HepG2 (cell line): ENCODE results near the gene PPP1R16B. TPM values are rescaled to one million over a fixed set of nuclear protein-coding genes. Genes with fewer than 3 reads are reported as not detected.
A peak's percentile ranks its signal among the peaks of the same experiment; 100 is the strongest.

Experiments
- CSRNP2 ChIP-seq: sonication (generic); formaldehyde crosslinking; conservative IDR thresholded peaks from 2 replicates; pipeline ENCODE4 v1.8.0; 2022; ENCODE audit warnings: low read depth, missing genetic modification reagents
- HHEX ChIP-seq: IDR thresholded peaks from 2 replicates; pipeline ENCODE4 v1.6.1; 2016; ENCODE audit warnings: control low read depth
- NCOR1 ChIP-seq: fragments of 200-600 bp; sonication (generic); IDR thresholded peaks from 2 replicates; pipeline ENCODE4 v1.7.0; 2017; ENCODE audit warnings: antibody characterized with exemption, low read length, borderline replicate concordance
- NFE2 ChIP-seq: sonication (generic); formaldehyde crosslinking; IDR thresholded peaks from 2 replicates; pipeline ENCODE4 v1.4.0; 2020; ENCODE audit warnings: missing genetic modification reagents
- NONO ChIP-seq, 2 experiments: fragments of 450-650 bp in 1 of 2; sonication (generic) in 1 of 2; formaldehyde crosslinking in 1 of 2; IDR thresholded peaks in 1 of 2; conservative IDR thresholded peaks in 1 of 2; 2 replicates each; pipeline versions ENCODE4 v1.6.1 to v1.8.0; 2017 to 2022; ENCODE audit warnings: mild to moderate bottlenecking in 1 of 2, missing genetic modification reagents in 1 of 2, moderate library complexity in 1 of 2
- REPIN1 ChIP-seq: sonication (generic); formaldehyde crosslinking; IDR thresholded peaks from 2 replicates; pipeline ENCODE4 v1.8.0; 2022; ENCODE audit warnings: missing genetic modification reagents, low read depth, mild to moderate bottlenecking, borderline replicate concordance
- RFX3 ChIP-seq: IDR thresholded peaks from 2 replicates; pipeline ENCODE4 v1.6.1; 2016; ENCODE audit warnings: missing biosample characterization, missing genetic modification reagents
- RFX5 ChIP-seq: IDR thresholded peaks from 2 replicates; pipeline ENCODE4 v1.6.1; 2011; ENCODE audit warnings: low read depth, low read length, improper control_type of control experiment
- TGIF2 ChIP-seq: IDR thresholded peaks from 2 replicates; pipeline ENCODE4 v1.6.1; 2016; ENCODE audit warnings: control low read depth, missing compliant biosample characterization
- ZNF441 ChIP-seq: sonication (generic); formaldehyde crosslinking; IDR thresholded peaks from 2 replicates; pipeline ENCODE4 v1.7.0; 2021; ENCODE audit warnings: missing genetic modification reagents, borderline replicate concordance
- ZNF576 ChIP-seq: sonication (generic); formaldehyde crosslinking; IDR thresholded peaks from 2 replicates; pipeline ENCODE4 v1.4.0; 2020; ENCODE audit warnings: mild to moderate bottlenecking, missing genetic modification reagents
- ZNF75D ChIP-seq: sonication (generic); formaldehyde crosslinking; IDR thresholded peaks from 2 replicates; pipeline ENCODE4 v1.8.1; 2023; ENCODE audit warnings: missing genetic modification reagents, mild to moderate bottlenecking, borderline replicate concordance
- ZNF773 ChIP-seq: sonication (generic); formaldehyde crosslinking; IDR thresholded peaks from 2 replicates; pipeline ENCODE4 v1.4.0; 2020; ENCODE audit warnings: missing genetic modification reagents, borderline replicate concordance
- polyA plus RNA-seq, 8 experiments: library from polyadenylated mRNA; depleted of rRNA in 3 of 8; stranded (reverse) in 7 of 8; unstranded in 1 of 8; fragments of >200 nt; fragmentation: Illumina TruSeq in 4 of 8; extraction: Trizol in 4 of 8; gene quantifications; 2 replicates each; pipeline versions ENCODE4 v1.2.1 to v1.2.3, GENCODE V29; 2011 to 2016; ENCODE audit warnings: low read depth in 4 of 8, missing spikeins in 1 of 8, mixed read lengths in 1 of 8; ENCODE audit not compliant: insufficient read depth in 1 of 8
- total RNA-seq, 5 experiments: library from RNA; depleted of rRNA; stranded (reverse); fragments of >200 nt; fragmentation: Illumina TruSeq; extraction: Trizol; gene quantifications; 2 replicates each; pipeline ENCODE4 v1.2.3, GENCODE V29; 2016; ENCODE audit warnings: low read depth in 1 of 5
- TF ChIP-seq, protein P1 (sequence below): sonication (generic); formaldehyde crosslinking; IDR thresholded peaks from 2 replicates; pipeline ENCODE4 v1.4.0; 2020; ENCODE audit warnings: mild to moderate bottlenecking, missing genetic modification reagents
- TF ChIP-seq, protein P2 (sequence below): sonication (generic); formaldehyde crosslinking; IDR thresholded peaks from 2 replicates; pipeline ENCODE4 v1.4.0; 2020; ENCODE audit warnings: mild to moderate bottlenecking, low read depth, missing genetic modification reagents
- TF ChIP-seq, protein P3 (sequence below): sonication (generic); formaldehyde crosslinking; IDR thresholded peaks from 2 replicates; pipeline ENCODE4 v1.5.0; 2020; ENCODE audit warnings: mild to moderate bottlenecking, missing genetic modification reagents, borderline replicate concordance

The PPP1R16B gene
- total and polyA plus RNA-seq, 2 of the 13 experiments (the other 11 are each of a cell fraction or from before 2014, with no cell fraction given) = 0.02 to 0.11 TPM

DNA sequence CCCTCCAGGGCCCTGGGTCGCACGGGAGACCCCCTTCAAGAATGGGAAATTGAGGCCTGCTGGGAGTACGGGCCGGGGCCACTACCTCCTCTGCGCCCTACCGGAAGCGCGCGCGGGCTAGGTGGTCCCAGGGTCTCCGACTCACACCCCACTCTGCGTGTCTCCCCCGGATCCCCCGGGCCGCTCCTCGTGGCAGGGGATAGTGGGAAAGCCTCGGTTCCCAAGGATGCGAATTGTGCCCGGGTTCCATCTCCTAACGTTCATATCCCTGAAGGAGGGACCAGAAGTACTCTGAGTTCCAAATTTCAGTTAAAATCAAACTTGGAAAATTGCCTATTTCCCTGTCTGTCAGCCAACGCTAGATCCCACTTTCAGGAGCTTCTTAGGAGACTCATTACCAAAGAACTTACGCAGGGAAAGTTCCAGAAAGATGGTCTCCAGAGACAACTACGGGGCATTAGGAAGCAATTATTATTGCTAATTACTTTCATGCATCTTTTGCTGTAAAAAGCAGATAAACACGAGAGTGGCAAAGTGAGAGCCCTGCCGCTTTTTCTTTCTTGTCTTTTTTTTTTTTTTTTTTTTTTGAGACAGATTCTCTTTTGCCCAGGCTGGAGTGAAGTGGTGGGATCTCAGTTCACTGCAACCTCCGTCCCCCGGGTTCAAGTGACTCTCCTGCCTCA lies 121.6 kb downstream of the PPP1R16B start (continued):
- 0 out of 2 replicates have a peak, but pooled peaks have one; percentile 3 for TF ChIP-seq CSRNP2 (CRISPR knock-in tag)
- TF ChIP-seq NONO (IDR thresholded peaks at IDR 0.05) = no peak
- peak; percentile 0; the same call in 1 of the 2 replicates for TF ChIP-seq NONO (CRISPR knock-in tag; conservative IDR thresholded peaks at IDR 0.05)
- TF ChIP-seq NFE2 = no peak
- 0 out of 2 replicates have a peak, but pooled peaks have one; percentile 2 for TF ChIP-seq ZNF441
- TF ChIP-seq ZNF773 (CRISPR knock-in tag) = peak; percentile 67; the same call in 1 of the 2 replicates
- TF ChIP-seq, protein P1, sequence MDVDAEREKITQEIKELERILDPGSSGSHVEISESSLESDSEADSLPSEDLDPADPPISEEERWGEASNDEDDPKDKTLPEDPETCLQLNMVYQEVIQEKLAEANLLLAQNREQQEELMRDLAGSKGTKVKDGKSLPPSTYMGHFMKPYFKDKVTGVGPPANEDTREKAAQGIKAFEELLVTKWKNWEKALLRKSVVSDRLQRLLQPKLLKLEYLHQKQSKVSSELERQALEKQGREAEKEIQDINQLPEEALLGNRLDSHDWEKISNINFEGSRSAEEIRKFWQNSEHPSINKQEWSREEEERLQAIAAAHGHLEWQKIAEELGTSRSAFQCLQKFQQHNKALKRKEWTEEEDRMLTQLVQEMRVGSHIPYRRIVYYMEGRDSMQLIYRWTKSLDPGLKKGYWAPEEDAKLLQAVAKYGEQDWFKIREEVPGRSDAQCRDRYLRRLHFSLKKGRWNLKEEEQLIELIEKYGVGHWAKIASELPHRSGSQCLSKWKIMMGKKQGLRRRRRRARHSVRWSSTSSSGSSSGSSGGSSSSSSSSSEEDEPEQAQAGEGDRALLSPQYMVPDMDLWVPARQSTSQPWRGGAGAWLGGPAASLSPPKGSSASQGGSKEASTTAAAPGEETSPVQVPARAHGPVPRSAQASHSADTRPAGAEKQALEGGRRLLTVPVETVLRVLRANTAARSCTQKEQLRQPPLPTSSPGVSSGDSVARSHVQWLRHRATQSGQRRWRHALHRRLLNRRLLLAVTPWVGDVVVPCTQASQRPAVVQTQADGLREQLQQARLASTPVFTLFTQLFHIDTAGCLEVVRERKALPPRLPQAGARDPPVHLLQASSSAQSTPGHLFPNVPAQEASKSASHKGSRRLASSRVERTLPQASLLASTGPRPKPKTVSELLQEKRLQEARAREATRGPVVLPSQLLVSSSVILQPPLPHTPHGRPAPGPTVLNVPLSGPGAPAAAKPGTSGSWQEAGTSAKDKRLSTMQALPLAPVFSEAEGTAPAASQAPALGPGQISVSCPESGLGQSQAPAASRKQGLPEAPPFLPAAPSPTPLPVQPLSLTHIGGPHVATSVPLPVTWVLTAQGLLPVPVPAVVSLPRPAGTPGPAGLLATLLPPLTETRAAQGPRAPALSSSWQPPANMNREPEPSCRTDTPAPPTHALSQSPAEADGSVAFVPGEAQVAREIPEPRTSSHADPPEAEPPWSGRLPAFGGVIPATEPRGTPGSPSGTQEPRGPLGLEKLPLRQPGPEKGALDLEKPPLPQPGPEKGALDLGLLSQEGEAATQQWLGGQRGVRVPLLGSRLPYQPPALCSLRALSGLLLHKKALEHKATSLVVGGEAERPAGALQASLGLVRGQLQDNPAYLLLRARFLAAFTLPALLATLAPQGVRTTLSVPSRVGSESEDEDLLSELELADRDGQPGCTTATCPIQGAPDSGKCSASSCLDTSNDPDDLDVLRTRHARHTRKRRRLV = peak; percentile 54; the same call in 1 of the 2 replicates
- TF ChIP-seq REPIN1 (CRISPR knock-in tag) = no peak
- TF ChIP-seq, protein P2, sequence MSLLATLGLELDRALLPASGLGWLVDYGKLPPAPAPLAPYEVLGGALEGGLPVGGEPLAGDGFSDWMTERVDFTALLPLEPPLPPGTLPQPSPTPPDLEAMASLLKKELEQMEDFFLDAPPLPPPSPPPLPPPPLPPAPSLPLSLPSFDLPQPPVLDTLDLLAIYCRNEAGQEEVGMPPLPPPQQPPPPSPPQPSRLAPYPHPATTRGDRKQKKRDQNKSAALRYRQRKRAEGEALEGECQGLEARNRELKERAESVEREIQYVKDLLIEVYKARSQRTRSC = no peak
- TF ChIP-seq NCOR1 = no peak
- TF ChIP-seq RFX5 = peak; percentile 0; the same call in 1 of the 2 replicates
- TF ChIP-seq, protein P3, sequence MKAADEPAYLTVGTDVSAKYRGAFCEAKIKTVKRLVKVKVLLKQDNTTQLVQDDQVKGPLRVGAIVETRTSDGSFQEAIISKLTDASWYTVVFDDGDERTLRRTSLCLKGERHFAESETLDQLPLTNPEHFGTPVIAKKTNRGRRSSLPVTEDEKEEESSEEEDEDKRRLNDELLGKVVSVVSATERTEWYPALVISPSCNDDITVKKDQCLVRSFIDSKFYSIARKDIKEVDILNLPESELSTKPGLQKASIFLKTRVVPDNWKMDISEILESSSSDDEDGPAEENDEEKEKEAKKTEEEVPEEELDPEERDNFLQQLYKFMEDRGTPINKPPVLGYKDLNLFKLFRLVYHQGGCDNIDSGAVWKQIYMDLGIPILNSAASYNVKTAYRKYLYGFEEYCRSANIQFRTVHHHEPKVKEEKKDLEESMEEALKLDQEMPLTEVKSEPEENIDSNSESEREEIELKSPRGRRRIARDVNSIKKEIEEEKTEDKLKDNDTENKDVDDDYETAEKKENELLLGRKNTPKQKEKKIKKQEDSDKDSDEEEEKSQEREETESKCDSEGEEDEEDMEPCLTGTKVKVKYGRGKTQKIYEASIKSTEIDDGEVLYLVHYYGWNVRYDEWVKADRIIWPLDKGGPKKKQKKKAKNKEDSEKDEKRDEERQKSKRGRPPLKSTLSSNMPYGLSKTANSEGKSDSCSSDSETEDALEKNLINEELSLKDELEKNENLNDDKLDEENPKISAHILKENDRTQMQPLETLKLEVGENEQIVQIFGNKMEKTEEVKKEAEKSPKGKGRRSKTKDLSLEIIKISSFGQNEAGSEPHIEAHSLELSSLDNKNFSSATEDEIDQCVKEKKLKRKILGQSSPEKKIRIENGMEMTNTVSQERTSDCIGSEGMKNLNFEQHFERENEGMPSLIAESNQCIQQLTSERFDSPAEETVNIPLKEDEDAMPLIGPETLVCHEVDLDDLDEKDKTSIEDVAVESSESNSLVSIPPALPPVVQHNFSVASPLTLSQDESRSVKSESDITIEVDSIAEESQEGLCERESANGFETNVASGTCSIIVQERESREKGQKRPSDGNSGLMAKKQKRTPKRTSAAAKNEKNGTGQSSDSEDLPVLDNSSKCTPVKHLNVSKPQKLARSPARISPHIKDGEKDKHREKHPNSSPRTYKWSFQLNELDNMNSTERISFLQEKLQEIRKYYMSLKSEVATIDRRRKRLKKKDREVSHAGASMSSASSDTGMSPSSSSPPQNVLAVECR = no peak
- TF ChIP-seq HHEX (CRISPR knock-in tag) = no peak
- TF ChIP-seq TGIF2 (CRISPR knock-in tag) = no peak
- TF ChIP-seq ZNF576 (CRISPR knock-in tag) = 0 out of 2 replicates have a peak, but pooled peaks have one; percentile 6
- no peak for TF ChIP-seq RFX3 (CRISPR knock-in tag)
- 0 out of 2 replicates have a peak, but pooled peaks have one; percentile 56 for TF ChIP-seq ZNF75D (CRISPR knock-in tag)
